GM19395 (cell line): ENCODE measurements around the gene FAM76A.
"Not testable (repeated sequence)": the region's sequence is repeated elsewhere in the genome, so short reads cannot be mapped to it uniquely, and the experiment has no call there.

Source experiments
- ATAC-seq: cut with Tn5 transposase; IDR thresholded peaks from one replicate; pipeline ENCODE4 v1.9.1; 2021; ENCODE audit warnings: mild to moderate bottlenecking, moderate library complexity; ENCODE audit not compliant: unreplicated experiment

The FAM76A gene

DNA sequence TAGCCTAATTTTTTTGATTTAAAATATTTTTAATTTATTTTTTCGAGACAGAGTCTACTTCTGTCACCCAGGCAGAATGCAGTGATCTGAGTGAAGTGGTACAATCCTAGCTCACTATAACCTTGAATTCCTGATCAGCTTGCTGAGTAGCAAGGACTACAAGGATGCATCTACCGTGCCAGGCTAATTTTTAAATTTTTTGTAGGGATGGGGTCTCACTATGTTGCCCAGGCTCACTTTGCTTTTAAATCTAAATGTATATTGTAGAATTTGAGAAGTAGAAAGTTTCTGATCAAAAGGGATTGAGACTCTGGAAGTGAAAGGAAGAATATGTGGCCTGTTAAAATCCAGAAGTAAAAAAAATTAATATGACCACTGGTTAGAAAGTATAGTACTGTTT, 48.9 kb downstream of the FAM76A start:
- ATAC-seq = no peak

DNA sequence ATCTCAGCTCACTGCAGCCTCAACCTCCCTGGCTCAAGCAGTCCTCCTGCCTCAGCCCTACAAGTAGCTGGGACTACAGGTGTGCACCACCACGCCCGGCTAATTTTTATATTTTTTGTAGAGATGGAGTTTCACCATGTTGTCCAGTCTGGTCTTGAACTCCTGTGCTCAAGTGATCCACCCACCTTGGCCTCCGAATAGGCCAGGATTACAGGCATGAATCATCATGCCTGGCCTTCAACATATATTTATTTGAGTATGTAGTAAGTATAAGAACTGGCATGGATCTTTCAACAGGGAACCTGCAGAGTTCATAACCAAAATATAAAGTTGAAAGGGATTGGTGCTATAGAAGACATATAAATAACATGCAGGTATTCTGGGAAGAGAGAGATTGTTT, 49.6 kb downstream of the FAM76A start:
- not testable (repeated sequence) for ATAC-seq

DNA sequence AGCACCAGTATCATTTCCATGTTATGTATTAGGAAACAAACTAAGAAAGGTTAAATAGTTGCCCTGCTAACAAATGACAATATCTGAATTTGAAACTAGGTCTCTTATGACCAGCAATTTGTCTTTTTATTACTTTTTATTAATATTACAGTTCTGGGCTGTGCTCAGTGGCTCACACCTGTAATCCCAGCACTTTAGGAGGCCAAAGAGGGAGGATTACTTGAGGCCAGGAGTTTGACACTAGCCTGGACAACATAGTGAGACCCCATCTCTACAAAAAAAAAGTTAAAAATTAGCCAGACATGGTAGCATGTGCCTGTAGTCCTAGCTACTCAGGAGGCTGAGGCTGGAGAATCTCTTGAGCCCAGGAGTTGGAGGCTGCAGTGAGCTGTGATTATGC, 50.5 kb downstream of the FAM76A start:
- not testable (repeated sequence) for ATAC-seq

DNA sequence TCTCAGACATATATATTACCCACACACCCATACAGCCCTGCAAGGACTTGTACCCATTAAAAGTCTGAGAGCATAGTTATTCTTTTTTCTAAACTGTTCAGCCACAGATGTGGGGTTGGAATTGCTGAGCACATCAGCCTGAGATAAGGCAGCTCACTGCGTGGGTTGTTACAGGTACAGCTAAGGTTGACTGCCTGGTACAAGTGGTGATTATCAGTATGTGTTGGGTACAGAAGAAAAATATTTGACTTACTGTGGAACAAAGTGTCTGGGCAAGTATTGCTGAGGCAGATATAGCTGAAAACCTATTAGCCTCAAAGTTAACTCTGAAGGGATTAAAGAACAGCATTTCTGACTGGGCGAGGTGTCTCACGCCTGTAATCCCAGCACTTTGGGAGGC, 52.3 kb downstream of the FAM76A start:
- no peak for ATAC-seq

DNA sequence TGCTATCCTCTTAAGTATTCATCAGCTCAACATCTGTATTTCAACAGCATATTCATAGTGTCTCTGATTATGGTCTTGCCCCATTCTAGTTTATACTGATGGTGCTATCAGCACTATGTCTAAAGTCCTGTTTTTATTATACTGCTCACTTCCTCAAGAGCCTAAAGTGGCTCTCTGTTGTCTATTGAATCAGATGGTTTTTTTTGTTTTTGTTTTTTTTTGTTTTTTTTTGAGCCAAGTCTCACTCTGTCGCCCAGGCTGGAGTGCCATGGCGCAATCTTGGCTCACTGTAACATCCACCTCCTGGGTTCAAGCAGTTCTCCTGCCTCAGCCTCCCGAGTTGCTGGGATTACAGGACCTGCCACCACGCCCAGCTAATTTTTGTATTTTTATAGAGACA, 53.4 kb downstream of the FAM76A start:
- no peak for ATAC-seq

DNA sequence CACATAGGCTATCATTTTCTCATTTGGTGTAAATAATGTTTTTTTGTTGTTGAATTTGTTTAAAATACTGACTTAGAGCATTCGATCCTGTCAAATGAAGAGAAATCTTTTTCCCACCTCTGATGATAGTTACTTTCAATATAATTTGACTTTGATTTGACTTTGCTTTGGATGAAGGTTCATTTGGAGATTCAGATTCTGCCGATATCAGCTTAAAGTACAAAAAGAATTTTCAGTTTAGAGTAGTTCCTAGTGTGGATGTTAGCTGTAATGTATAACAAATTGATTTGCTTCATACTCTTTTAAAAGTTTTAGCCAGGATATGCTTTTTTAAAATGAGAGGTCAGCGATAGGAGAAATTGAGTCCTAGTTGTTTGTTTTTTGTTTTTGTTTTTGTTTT, 57.2 kb downstream of the FAM76A start:
- no peak for ATAC-seq

DNA sequence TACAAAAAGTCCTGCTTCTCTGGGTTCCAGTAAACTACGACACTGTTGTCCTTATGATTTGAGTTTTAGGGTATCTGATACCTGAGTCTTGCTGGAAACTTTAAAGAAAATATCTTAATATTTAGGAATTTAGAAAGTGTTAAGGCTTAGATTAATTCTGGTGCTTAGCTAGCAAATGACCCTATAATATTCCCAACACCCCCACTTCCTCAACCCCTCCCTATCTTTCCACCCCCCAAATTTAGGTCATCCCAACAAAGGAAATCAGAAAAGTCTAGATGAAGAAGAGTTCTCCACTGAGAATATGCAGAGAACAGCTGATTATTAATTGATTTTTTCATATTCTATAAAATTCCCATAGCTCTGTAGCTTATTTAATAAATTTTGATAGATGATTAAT, 58.9 kb downstream of the FAM76A start:
- ATAC-seq = no peak

DNA sequence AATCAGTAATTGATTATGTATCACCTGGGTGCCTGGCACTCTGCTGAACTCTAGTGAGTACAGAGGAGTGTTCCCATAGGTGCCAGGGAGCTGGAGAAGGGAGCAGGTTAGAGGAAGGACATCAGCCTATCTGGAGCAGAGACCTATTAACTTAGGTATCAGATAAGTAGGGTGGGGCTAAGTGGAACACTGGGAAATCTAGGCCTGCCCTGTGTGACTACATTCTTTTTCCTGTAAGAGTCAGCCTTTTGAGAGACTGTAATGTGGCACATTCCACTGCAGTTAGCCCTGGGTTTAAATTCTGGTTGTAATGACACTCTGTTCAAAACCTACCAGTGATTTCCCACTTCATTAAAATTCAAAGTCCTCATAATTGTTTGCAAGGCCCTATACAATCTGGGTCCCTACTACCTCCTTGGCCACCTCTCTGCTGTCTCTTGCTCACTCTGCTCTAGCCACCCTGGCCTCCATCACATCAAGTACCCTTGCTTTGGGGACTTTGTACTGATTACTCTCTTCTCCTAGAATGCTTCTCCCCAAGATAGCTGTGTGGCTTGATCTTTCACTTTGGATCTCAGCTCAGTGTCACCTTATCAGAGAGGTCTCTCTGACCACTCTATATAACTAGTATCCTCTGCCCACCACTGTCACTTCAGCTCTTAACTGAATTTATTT, 60.2 kb downstream of the FAM76A start:
- no peak for ATAC-seq

DNA sequence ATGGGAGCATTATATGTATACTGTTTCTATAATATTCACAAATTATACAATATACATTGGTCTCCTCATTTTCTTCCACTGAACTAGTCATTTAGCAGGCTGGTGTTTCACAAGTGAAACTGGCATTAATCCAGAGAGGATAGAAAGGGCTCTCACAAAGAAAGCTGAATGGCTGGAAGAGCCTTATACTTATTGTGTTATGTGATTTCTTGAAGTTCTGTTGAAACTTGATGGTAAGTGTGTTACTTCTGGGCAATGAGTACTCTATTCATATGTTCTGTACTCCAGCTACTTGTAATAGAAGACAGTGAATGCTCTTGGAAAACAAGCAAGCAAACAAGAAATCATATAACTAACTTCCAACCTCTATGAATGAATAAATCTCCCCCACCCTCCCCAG, 62.1 kb downstream of the FAM76A start:
- no peak for ATAC-seq

DNA sequence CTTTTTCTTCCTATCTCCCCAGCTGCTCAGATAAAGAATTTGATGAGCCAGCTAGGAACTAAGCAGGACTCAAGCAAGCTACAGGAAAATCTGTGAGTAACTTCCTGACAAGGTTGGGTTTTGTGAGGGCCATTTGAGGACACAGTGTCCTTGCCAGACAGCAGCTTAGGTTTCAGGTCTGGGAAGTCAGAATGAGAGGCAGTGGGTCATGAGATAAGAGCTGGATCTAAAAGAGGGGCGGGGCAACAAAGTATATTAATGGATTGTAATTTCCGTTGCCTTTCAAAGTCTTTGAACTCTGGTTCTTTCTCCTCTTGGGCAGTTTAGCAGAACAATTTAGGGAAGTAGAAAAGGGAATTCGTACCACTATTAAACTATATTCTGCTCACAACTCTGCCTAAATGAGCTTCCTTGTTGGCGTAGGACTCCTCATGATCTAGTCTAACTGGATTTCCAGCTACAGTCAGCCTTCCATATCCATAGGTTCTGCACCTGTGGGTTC, 63.8 kb downstream of the FAM76A start:
- no peak for ATAC-seq

DNA sequence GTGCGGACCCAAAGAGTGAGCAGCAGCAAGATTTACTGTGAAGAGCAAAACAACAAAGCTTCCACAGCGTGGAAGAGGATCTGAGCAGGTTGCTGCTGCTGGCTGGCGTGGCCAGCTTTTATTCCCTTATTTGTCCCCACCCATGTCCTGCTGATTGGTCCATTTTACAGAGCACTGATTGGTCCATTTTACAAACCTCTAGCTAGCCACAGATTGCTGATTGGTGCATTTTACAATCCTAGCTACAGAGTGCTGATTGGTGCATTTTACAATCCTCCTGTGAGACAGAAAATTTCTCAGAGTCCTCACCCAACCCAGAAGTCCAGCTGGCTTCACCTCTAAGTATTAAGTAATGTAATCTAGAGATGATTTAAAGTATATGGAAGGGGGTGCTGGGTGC, 64.5 kb downstream of the FAM76A start:
- not testable (repeated sequence) for ATAC-seq

DNA sequence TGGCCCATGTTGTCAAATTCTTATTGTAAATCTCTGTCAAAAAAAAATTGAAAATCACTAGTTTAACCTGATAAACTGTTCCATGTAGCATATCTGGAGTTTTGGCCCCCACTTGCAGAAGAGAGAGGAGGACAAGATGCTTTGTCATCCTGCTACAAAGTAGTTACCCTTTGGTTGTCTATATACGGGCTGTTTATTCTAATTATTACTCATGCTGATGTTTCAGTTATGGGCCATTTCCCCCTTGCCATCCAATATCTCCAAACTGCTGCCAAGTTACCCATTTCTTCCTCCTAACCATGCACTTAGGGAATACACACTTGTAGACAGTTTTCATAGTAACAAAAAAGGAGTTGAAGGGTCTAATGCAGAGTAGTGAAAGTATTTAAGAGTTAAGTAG, 69.8 kb downstream of the FAM76A start:
- no peak for ATAC-seq

DNA sequence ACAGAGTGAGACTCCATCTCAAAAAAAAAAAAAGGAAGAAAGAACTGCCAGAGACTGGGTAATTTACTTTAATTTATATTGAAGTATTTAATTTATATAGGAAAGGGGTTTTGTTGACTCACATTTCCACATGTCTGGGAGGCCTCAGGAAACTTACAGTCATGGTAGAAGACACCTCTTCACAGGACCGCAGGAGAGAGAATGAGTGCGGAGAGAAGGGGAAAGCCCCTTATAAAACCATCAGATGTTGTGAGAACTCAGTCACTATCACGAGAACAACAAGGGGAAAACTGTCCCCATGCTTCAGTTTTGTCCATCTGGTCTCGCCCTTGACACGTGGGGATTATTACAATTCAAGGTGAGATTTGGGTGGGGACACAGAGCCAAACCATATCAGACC, 79.0 kb downstream of the FAM76A start:
- no peak for ATAC-seq

DNA sequence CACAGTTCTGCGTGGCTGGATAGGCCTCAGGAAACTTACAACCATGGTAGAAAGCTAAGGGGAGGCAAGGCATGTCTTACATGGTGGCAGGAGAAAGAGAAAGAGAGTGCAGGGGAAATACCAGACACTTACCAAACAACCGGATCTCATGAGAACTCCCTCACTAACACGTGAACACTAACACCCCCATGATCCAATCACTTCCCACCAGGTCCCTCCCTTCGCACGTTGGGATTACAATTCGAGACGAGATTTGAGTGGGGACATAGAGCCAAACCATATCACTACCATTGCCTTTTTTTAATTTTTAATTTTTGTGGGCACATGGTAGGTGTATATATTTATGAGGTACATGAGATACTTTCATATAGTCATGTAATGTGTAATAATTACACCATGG, 81.0 kb downstream of the FAM76A start:
- ATAC-seq = no peak

DNA sequence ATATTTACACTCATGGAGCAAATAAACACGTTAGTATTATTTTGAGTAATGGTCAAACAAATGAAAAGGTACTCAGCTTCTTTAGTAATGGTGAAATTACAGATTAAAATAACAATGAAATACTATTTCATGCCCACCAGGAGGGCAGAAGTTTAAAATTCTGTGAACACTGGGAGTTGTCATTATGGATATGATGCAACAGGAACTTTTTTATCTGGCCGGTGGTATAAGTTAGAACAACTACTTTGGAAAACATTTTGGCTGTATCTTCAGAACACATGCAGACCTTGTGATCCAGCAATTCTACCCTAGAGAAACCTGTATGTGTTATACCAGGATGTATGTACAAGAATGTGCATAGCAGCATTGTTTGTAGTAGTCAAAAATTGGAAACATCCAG, 81.6 kb downstream of the FAM76A start:
- ATAC-seq = no peak

DNA sequence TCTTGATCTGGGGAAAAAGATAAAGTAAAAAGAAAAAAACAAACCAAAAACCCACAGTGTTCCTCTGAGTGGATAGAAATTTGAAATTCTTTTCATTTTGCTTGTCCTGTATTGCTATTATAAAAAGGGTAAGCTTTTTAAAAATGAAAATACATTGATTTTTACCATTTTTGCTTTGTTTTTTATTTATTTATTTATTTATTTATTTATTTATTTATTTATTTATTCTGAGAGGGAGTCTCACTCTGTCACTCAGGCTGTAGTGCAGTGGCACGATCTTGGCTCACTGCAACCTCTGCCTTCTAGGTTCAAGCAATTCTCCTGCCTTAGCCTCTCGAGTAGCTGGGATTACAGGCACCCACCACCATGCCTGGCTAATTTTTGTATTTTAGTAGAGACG, 82.4 kb downstream of the FAM76A start:
- ATAC-seq = not testable (repeated sequence)

DNA sequence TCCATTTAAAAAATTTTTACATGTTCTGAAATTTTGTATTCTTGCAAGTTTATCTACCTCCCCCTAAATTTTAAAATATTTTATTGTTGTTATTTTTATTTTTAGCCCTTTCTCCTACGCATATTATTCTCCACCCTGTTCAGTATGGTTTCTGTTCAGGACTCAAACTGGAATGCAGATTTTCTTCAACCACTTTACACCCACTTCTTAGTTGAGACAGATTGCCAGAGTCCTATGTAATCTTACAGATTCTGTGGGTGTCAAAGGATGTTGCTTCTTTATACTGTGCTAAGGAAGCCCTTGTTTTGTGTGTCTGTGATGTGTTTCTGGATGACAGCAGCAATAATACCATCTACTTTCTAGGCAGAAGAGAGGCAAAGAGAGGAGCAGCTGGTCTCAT, 84.1 kb downstream of the FAM76A start:
- ATAC-seq = no peak

DNA sequence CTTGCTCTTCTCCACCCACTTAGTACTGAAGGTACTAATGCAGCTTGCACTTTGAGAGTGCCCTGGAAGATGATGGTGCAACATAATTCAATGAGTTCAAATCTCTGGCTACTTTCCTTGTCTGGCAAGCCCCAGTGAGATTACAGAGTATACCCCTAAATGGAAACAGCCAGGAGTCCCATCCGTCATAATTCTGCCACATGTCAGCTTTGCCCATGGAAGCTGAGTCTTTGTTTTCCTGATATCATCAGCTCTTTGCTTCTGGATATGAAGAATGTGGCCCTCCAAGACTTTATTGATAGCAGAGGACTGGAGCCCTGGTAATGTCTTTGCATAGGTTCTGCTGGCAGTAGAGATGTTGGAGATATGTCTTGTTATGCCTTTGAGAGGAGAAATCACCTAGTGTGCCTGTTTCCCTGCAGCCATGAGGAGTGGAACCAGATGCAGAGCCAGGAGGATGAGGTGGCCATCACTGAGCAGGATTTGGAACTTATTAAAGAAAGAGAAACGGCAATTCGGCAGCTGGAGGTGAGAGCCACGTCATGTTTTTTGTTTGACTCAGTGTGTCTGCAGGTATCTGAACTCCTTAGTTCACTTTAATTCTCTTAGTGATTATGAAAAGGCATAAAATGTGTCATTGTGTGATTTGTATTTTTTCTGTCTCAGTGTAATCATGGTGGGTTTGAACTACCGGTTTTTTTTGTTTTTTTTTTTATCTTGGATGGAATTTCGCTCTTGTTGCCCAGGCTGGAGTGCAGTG, 86.2 kb downstream of the FAM76A start:
- no peak for ATAC-seq
